Measurements from ENCODE around the gene PRDX3. TPM values are rescaled to one million over a fixed set of nuclear protein-coding genes. Genes with fewer than 3 reads are reported as not detected.

Gene PRDX3
- polyA plus RNA-seq, 2 of the 4 experiments (the other 2 are of a cell fraction) = 432 to 673 TPM

DNA sequence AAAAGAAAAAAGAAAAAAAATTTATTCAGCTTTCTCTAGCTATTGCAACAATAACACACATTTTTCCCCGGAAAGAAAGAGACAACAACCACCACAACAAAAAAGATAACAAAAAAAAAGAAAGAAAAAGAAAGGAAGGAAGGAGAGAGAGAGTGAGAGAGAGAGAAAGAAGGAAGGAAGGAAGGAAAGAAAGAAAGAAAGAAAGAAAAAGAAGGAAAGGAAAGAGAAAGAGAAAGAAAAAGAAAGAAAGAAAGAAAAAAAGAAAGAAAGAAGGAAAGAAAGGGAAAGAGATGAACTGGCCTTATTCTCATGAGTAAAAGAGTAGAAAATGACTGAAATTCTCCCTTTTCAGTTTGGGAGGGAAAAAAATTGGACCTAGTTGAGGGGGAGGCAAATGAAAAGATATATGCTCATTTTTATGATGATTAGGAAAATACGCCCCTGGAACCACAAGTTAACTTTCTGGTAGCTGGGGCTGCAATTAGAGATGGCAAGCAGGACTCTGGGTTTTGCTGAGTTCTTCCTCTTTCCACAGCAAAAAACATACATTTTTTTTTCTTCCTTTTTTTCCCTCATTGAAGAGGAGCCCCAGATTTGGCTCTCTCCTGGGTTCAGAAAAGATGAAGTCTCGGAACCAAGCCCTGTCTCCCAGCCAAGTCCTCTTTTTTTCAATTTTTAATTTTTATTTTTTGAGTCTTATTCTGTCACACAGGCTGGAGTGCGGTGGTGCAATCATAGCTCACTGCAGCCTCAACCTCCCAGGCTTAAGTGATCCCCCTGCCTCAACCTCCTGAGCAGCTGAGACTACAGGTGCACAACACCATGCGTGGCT is 12.6 kb upstream of the PRDX3 start:
- Histone ChIP-seq H3K27ac (peak overlapping the region in 1 of 2 experiments; percentile 77; a peak in 3 of 6 replicates), H3K4me2 (peak overlapping the region; percentile 36; the same call in 2 of the 3 replicates), H3K4me3 (no peak overlapping the region), H3K4me1 (peaks cover 17% of the 10 kb centered on the region), H3K9me3 (no peaks in the 10 kb centered on the region)
- no peak for TF ChIP-seq ZC3H11A (IDR thresholded peaks at IDR 0.05)
- no peak for TF ChIP-seq NFE2L2 (conservative IDR thresholded peaks at IDR 0.05; ENCODE audit: low read length)
- no peak for TF ChIP-seq FOSB (CRISPR knock-in tag; IDR thresholded peaks at IDR 0.05)
- no peak for TF ChIP-seq HOXA7 (CRISPR knock-in tag; IDR thresholded peaks at IDR 0.05)
- no peak for TF ChIP-seq RARB (CRISPR knock-in tag; IDR thresholded peaks at IDR 0.05)
- TF ChIP-seq CHD2 (IDR thresholded peaks at IDR 0.05; ENCODE audit: low read length, partially characterized antibody) = no peak
- no peak for TF ChIP-seq ZSCAN20 (CRISPR knock-in tag; IDR thresholded peaks at IDR 0.05)
- TF ChIP-seq, protein P1, sequence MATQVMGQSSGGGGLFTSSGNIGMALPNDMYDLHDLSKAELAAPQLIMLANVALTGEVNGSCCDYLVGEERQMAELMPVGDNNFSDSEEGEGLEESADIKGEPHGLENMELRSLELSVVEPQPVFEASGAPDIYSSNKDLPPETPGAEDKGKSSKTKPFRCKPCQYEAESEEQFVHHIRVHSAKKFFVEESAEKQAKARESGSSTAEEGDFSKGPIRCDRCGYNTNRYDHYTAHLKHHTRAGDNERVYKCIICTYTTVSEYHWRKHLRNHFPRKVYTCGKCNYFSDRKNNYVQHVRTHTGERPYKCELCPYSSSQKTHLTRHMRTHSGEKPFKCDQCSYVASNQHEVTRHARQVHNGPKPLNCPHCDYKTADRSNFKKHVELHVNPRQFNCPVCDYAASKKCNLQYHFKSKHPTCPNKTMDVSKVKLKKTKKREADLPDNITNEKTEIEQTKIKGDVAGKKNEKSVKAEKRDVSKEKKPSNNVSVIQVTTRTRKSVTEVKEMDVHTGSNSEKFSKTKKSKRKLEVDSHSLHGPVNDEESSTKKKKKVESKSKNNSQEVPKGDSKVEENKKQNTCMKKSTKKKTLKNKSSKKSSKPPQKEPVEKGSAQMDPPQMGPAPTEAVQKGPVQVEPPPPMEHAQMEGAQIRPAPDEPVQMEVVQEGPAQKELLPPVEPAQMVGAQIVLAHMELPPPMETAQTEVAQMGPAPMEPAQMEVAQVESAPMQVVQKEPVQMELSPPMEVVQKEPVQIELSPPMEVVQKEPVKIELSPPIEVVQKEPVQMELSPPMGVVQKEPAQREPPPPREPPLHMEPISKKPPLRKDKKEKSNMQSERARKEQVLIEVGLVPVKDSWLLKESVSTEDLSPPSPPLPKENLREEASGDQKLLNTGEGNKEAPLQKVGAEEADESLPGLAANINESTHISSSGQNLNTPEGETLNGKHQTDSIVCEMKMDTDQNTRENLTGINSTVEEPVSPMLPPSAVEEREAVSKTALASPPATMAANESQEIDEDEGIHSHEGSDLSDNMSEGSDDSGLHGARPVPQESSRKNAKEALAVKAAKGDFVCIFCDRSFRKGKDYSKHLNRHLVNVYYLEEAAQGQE (IDR thresholded peaks at IDR 0.05) = no peak
- TF ChIP-seq JUNB (IDR thresholded peaks at IDR 0.05) = no peak
- no peak for TF ChIP-seq JUN (IDR thresholded peaks at IDR 0.05)
- TF ChIP-seq KDM5A (IDR thresholded peaks at IDR 0.05) = no peak
- TF ChIP-seq POLR2AphosphoS2 (conservative IDR thresholded peaks at IDR 0.05; ENCODE audit: low read length) = no peak
- TF ChIP-seq, protein P2, sequence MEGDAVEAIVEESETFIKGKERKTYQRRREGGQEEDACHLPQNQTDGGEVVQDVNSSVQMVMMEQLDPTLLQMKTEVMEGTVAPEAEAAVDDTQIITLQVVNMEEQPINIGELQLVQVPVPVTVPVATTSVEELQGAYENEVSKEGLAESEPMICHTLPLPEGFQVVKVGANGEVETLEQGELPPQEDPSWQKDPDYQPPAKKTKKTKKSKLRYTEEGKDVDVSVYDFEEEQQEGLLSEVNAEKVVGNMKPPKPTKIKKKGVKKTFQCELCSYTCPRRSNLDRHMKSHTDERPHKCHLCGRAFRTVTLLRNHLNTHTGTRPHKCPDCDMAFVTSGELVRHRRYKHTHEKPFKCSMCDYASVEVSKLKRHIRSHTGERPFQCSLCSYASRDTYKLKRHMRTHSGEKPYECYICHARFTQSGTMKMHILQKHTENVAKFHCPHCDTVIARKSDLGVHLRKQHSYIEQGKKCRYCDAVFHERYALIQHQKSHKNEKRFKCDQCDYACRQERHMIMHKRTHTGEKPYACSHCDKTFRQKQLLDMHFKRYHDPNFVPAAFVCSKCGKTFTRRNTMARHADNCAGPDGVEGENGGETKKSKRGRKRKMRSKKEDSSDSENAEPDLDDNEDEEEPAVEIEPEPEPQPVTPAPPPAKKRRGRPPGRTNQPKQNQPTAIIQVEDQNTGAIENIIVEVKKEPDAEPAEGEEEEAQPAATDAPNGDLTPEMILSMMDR (IDR thresholded peaks at IDR 0.05) = no peak
- no peak for TF ChIP-seq RNF2 (IDR thresholded peaks at IDR 0.05; ENCODE audit: borderline replicate concordance, low read depth)
- no peak for TF ChIP-seq HOXB13 (CRISPR knock-in tag; IDR thresholded peaks at IDR 0.05; ENCODE audit: low read depth)
- CTCF ChIA-PET = interaction anchor here (0.8 to 3.3 kb wide), 5 partner anchors 8 to 352 kb away, joined by 3 to 39 read pairs (median 11); partner anchors contain the start of gene RGS10
- 51% methylated on average over 5 of the region's 5 CpGs for WGBS (ENCODE audit: missing lambda C conversion rate)
- FAIRE-seq (no peak), ATAC-seq (no peak), DNase-seq (ENCODE audit: low read depth in 1 of 2, low spot score in 1 of 2) (no peak)
- POLR2A ChIA-PET = interaction anchor here (1.3 kb wide), 2 partner anchors 62 to 161 kb away, joined by 4 to 7 read pairs; partner anchors contain the start of gene NANOS1

DNA sequence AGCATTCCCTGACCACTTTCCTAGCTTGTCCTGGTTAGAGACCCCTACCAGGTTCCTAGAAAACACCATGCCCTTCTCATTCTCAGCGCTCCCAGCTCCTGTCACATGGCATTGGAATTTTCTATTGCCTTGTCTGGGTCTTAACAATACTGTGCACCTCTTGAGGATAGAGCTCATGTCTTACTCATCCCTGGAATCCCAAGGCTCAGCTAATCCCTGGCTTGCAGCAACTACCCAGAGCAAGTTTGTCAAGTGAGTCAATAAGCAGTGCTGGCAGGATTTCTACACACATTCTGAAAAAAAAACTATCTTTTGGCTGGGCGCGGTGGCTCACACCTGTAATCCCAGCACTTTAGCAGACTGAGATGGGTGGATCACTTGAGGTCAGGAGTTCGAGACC is 11.7 kb upstream of the PRDX3 start:
- peak overlapping the region; percentile 36 for H3K4me2 ChIP-seq
- no peak overlapping the region for H3K4me3 ChIP-seq
- ATAC-seq (peak; percentile 97), FAIRE-seq (peak; percentile 46), DNase-seq (ENCODE audit: low read depth in 1 of 2, low spot score in 1 of 2) (peak; percentile 84 to 86)
- ChIA-PET CTCF (interaction anchor here (0.8 to 3.3 kb wide), 10 partner anchors 9 to 353 kb away, joined by 3 to 39 read pairs (median 4); partner anchors contain the start of genes GRK5 and RGS10), POLR2A (interaction anchor here (1.3 kb wide), 3 partner anchors 63 to 161 kb away, joined by 3 to 7 read pairs (median 4); partner anchors contain the start of gene NANOS1)
- H3K4me1 ChIP-seq = peaks cover 17% of the 10 kb centered on the region
- peak overlapping the region; percentile 46 to 77 for H3K27ac ChIP-seq
- 20% methylated on average over 4 of the region's 4 CpGs for WGBS (ENCODE audit: missing lambda C conversion rate)
- no peaks in the 10 kb centered on the region for H3K9me3 ChIP-seq
- TF ChIP-seq EP300 (IDR thresholded peaks at IDR 0.05) = no peak
- TF ChIP-seq, protein P3, sequence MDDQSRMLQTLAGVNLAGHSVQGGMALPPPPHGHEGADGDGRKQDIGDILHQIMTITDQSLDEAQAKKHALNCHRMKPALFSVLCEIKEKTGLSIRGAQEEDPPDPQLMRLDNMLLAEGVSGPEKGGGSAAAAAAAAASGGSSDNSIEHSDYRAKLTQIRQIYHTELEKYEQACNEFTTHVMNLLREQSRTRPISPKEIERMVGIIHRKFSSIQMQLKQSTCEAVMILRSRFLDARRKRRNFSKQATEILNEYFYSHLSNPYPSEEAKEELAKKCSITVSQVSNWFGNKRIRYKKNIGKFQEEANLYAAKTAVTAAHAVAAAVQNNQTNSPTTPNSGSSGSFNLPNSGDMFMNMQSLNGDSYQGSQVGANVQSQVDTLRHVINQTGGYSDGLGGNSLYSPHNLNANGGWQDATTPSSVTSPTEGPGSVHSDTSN (IDR thresholded peaks at IDR 0.05) = no peak
- peak in 1 of 2 experiments; percentile 78; a peak in 2 of 4 replicates for TF ChIP-seq CEBPB (IDR thresholded peaks at IDR 0.05)
- TF ChIP-seq, protein P1 (IDR thresholded peaks at IDR 0.05) = no peak
- TF ChIP-seq, protein P4, sequence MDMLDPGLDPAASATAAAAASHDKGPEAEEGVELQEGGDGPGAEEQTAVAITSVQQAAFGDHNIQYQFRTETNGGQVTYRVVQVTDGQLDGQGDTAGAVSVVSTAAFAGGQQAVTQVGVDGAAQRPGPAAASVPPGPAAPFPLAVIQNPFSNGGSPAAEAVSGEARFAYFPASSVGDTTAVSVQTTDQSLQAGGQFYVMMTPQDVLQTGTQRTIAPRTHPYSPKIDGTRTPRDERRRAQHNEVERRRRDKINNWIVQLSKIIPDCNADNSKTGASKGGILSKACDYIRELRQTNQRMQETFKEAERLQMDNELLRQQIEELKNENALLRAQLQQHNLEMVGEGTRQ (IDR thresholded peaks at IDR 0.05) = peak; percentile 31; the same call in 1 of the 2 replicates
- TF ChIP-seq HDAC2 (IDR thresholded peaks at IDR 0.05) = no peak
- peak; percentile 20; the same call in 1 of the 2 replicates for TF ChIP-seq FOSL2 (IDR thresholded peaks at IDR 0.05)
- peak; percentile 80 for TF ChIP-seq FOSL2 (CRISPR knock-in tag; IDR thresholded peaks at IDR 0.05)
- TF ChIP-seq, protein P5, sequence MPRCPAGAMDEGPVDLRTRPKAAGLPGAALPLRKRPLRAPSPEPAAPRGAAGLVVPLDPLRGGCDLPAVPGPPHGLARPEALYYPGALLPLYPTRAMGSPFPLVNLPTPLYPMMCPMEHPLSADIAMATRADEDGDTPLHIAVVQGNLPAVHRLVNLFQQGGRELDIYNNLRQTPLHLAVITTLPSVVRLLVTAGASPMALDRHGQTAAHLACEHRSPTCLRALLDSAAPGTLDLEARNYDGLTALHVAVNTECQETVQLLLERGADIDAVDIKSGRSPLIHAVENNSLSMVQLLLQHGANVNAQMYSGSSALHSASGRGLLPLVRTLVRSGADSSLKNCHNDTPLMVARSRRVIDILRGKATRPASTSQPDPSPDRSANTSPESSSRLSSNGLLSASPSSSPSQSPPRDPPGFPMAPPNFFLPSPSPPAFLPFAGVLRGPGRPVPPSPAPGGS (IDR thresholded peaks at IDR 0.05) = no peak

All from A549 (cell line).